Ishikawa (cell line): Measurements from ENCODE around the gene KCNG3.

Experiments used
- EP300 ChIP-seq: IDR thresholded peaks from 2 replicates; pipeline ENCODE4 v1.6.1; 2012; ENCODE audit warnings: borderline replicate concordance
- MAX ChIP-seq: IDR thresholded peaks from 2 replicates; pipeline ENCODE4 v1.6.1; 2012
- RAD21 ChIP-seq: IDR thresholded peaks from 2 replicates; pipeline ENCODE4 v1.6.1; 2012; ENCODE audit warnings: low read depth
- YY1 ChIP-seq: IDR thresholded peaks from 2 replicates; pipeline ENCODE4 v1.6.1; 2012; ENCODE audit warnings: low read depth
- TF ChIP-seq, protein P1 (sequence below): IDR thresholded peaks from 2 replicates; pipeline ENCODE4 v1.6.1; 2012; ENCODE audit warnings: low read depth, mild to moderate bottlenecking

GRCh38 chr2:42516418-42516901, 22.7 kb upstream of the KCNG3 start:
- TF ChIP-seq RAD21 (no peak), MAX (no peak), YY1 (no peak), EP300 (no peak)
- TF ChIP-seq, protein P1, sequence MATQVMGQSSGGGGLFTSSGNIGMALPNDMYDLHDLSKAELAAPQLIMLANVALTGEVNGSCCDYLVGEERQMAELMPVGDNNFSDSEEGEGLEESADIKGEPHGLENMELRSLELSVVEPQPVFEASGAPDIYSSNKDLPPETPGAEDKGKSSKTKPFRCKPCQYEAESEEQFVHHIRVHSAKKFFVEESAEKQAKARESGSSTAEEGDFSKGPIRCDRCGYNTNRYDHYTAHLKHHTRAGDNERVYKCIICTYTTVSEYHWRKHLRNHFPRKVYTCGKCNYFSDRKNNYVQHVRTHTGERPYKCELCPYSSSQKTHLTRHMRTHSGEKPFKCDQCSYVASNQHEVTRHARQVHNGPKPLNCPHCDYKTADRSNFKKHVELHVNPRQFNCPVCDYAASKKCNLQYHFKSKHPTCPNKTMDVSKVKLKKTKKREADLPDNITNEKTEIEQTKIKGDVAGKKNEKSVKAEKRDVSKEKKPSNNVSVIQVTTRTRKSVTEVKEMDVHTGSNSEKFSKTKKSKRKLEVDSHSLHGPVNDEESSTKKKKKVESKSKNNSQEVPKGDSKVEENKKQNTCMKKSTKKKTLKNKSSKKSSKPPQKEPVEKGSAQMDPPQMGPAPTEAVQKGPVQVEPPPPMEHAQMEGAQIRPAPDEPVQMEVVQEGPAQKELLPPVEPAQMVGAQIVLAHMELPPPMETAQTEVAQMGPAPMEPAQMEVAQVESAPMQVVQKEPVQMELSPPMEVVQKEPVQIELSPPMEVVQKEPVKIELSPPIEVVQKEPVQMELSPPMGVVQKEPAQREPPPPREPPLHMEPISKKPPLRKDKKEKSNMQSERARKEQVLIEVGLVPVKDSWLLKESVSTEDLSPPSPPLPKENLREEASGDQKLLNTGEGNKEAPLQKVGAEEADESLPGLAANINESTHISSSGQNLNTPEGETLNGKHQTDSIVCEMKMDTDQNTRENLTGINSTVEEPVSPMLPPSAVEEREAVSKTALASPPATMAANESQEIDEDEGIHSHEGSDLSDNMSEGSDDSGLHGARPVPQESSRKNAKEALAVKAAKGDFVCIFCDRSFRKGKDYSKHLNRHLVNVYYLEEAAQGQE, result no peak
